ENCODE results near the gene MVB12B. TPM values are rescaled to one million over a fixed set of nuclear protein-coding genes. Genes with fewer than 3 reads are reported as not detected.
"Not testable (repeated sequence)": the region's sequence is repeated elsewhere in the genome, so short reads cannot be mapped to it uniquely, and the experiment has no call there.

The MVB12B gene
- total RNA-seq, 1 experiment from 2014 or later: 5.7 TPM

- no peak for TF ChIP-seq ZNF532 (CRISPR knock-in tag; IDR thresholded peaks at IDR 0.05; ENCODE audit: borderline replicate concordance)
- no peak for TF ChIP-seq ARID4B (CRISPR knock-in tag; IDR thresholded peaks at IDR 0.05; ENCODE audit: borderline replicate concordance)
- TF ChIP-seq ERG (CRISPR knock-in tag; IDR thresholded peaks at IDR 0.05): no peak
- no peak for TF ChIP-seq NR3C1 (CRISPR knock-in tag; conservative IDR thresholded peaks at IDR 0.05; ENCODE audit: low read depth)
- no peak for TF ChIP-seq ZNF281 (CRISPR knock-in tag; IDR thresholded peaks at IDR 0.05)
- no peak for TF ChIP-seq E2F4 (CRISPR knock-in tag; IDR thresholded peaks at IDR 0.05; ENCODE audit: borderline replicate concordance, low read depth)
These were observed 42.7 kb upstream of the MVB12B start (continued) for GRCh38 chr9:126283799-126284465.

GRCh38 chr9:126285652-126286051 is 41.0 kb upstream of the MVB12B start:
- H3K27me3 Mint-ChIP-seq (ENCODE audit: low read depth); POLR2A ChIA-PET; CTCF ChIA-PET; DNase-seq (ENCODE audit: low spot score); H3K9me3 Mint-ChIP-seq; H3K36me3 Mint-ChIP-seq; ATAC-seq; H3K4me3 Mint-ChIP-seq; H3K27ac Mint-ChIP-seq; H3K4me1 Mint-ChIP-seq: not testable (repeated sequence)

Data from WTC11 (cell line).